Endothelial cell of umbilical vein (primary cell): ENCODE measurements around the gene COL9A3. TPM values are rescaled to one million over a fixed set of nuclear protein-coding genes. Genes with fewer than 3 reads are reported as not detected.

ENCODE experiments used
- Bru-seq: library from RNA; stranded (reverse); fragments of 400-500 nt; gene quantifications from one replicate; lab custom pipeline; 2021; lab: Mats Ljungman, UMichigan
- BruChase-seq, 2 experiments: library from RNA; stranded (reverse); fragments of 400-500 nt; gene quantifications; one replicate each; lab custom pipeline; 2021; lab: Mats Ljungman, UMichigan
- BruUV-seq: library from RNA; stranded (reverse); fragments of 400-500 nt; replicated peaks from 2 replicates; lab custom pipeline; 2021; lab: Mats Ljungman, UMichigan
- CTCF ChIA-PET: fragments of 300-600, 350-600 bp; sonication (Branson Sonifier 250); formaldehyde crosslinking; loops from one replicate; lab custom pipeline; 2021; ENCODE audit warnings: antibody characterized with exemption, inconsistent platforms; lab: Charles Lee
- POLR2A ChIA-PET: fragments of 300-600, 350-600 bp; sonication (Branson Sonifier 250); formaldehyde crosslinking; loops from one replicate; lab custom pipeline; 2021; ENCODE audit warnings: antibody characterized with exemption, inconsistent platforms; lab: Charles Lee
- DNase-seq: peaks from one replicate; pipeline ENCODE4 v3.0.0-alpha.2; 2011; ENCODE audit warnings: low read depth, low spot score
- FAIRE-seq: peaks from 2 replicates; lab custom pipeline; 2011; peaks lifted over from hg19 to GRCh38; lab: Jason Lieb, UNC
- H2AFZ ChIP-seq: 2 replicates; pipeline ENCODE4 v1.6.0; 2012; ENCODE audit warnings: low read depth, low read length, control low read depth, inconsistent platforms
- H3K27ac ChIP-seq: 2 replicates; pipeline ENCODE4 v1.5.1; 2011; ENCODE audit warnings: low read depth, mild to moderate bottlenecking, control low read depth, low read length, moderate library complexity; ENCODE audit not compliant: insufficient read depth
- H3K27me3 ChIP-seq, 2 experiments: 2 replicates each; pipeline versions ENCODE4 v1.6.0 to v1.6.1; 2011; ENCODE audit warnings: low read length in 2 of 2, mixed read lengths in 1 of 2; ENCODE audit not compliant: control insufficient read depth in 2 of 2, insufficient read depth in 2 of 2
- H3K36me3 ChIP-seq, 2 experiments: 2 replicates in 1 of 2; 3 replicates in 1 of 2; pipeline ENCODE4 v1.5.1; 2011; ENCODE audit warnings: low read length in 2 of 2, mild to moderate bottlenecking in 1 of 2, moderate library complexity in 1 of 2; ENCODE audit not compliant: control insufficient read depth in 2 of 2, insufficient read depth in 2 of 2; ENCODE audit errors: extremely low read depth in 1 of 2
- H3K4me1 ChIP-seq: 3 replicates; pipeline ENCODE4 v1.5.1; 2011; ENCODE audit warnings: mild to moderate bottlenecking, low read length; ENCODE audit not compliant: control insufficient read depth, insufficient read depth; ENCODE audit errors: extremely low read depth
- H3K4me2 ChIP-seq: 2 replicates; pipeline ENCODE4 v1.6.1; 2011; ENCODE audit warnings: low read length, control low read depth, mixed read lengths; ENCODE audit not compliant: insufficient read depth
- H3K4me3 ChIP-seq, 3 experiments: fragments of 200-600 bp in 1 of 3; sonication (generic), shearing (Covaris generic) in 1 of 3; replicated peaks in 1 of 3; 2 replicates each; pipeline ENCODE4 v1.5.1; 2011 to 2016; ENCODE audit warnings: control low read depth in 3 of 3, low read length in 3 of 3, mild to moderate bottlenecking in 2 of 3, inconsistent platforms in 1 of 3, low read depth in 1 of 3, moderate library complexity in 1 of 3; ENCODE audit not compliant: insufficient read depth in 1 of 3
- H3K79me2 ChIP-seq: 2 replicates; pipeline ENCODE4 v1.6.0; 2012; ENCODE audit warnings: low read length, inconsistent platforms; ENCODE audit not compliant: control insufficient read depth, insufficient read depth
- H3K9ac ChIP-seq: replicated peaks from 2 replicates; pipeline ENCODE3; 2011; ENCODE audit warnings: low read length, control low read depth; ENCODE audit not compliant: insufficient read depth; ENCODE audit errors: extremely low read depth
- H3K9me1 ChIP-seq: replicated peaks from 3 replicates; pipeline ENCODE4 v1.6.0; 2011; ENCODE audit warnings: mild to moderate bottlenecking, low read length; ENCODE audit not compliant: control insufficient read depth, insufficient read depth; ENCODE audit errors: extremely low read depth
- H3K9me3 ChIP-seq: replicated peaks from 2 replicates; pipeline ENCODE4 v1.5.1; 2012; ENCODE audit warnings: low read length, inconsistent platforms; ENCODE audit not compliant: control insufficient read depth, insufficient read depth
- H4K20me1 ChIP-seq: replicated peaks from 2 replicates; pipeline ENCODE3; 2011; ENCODE audit warnings: mild to moderate bottlenecking, low read length; ENCODE audit not compliant: control insufficient read depth, insufficient read depth; ENCODE audit errors: extremely low read depth
- CTCF ChIP-seq, 2 donors: IDR thresholded peaks; 1 replicate in 1 of 2; 2 replicates in 1 of 2; pipeline ENCODE4 v1.5.1; 2011; ENCODE audit warnings: low read length in 2 of 2, mild to moderate bottlenecking in 2 of 2, moderate library complexity in 2 of 2, control low read depth in 1 of 2, inconsistent platforms in 1 of 2, low read depth in 1 of 2; ENCODE audit not compliant: insufficient read depth in 1 of 2; ENCODE audit errors: extremely low read depth in 1 of 2
- EZH2 ChIP-seq: IDR thresholded peaks from 2 replicates; pipeline ENCODE4 v1.6.1; 2012; ENCODE audit warnings: borderline replicate concordance, low read depth, mild to moderate bottlenecking, moderate library complexity, low read length, inconsistent platforms; ENCODE audit not compliant: severe bottlenecking
- dilution Hi-C: fragments of 300-500 bp; cut with MboI; formaldehyde crosslinking; loops from one replicate; pipeline ENCODE4 v1.15.0; 2019; ENCODE audit warnings: low sequenced_read_pairs; ENCODE audit not compliant: extremely low pct_ligation_motif_present
- intact Hi-C: fragments of 100-400 bp; cut with micrococcal nuclease; formaldehyde crosslinking; loops from one replicate; pipeline ENCODE4 v1.10.0; 2022
- long read RNA-seq: library from polyadenylated mRNA; stranded (forward); transcript quantifications from one replicate; pipeline ENCODE4 v2.0.0, GENCODE V29; 2021
- polyA minus RNA-seq, 3 experiments: library from RNA; depleted of rRNA, polyadenylated mRNA; stranded (reverse); fragments of >200 nt; gene quantifications; 1 replicate in 1 of 3; 2 replicates in 2 of 3; pipeline ENCODE4 v1.2.3, GENCODE V29; 2011
- polyA plus RNA-seq, 4 experiments: library from polyadenylated mRNA; depleted of rRNA in 3 of 4; stranded (reverse) in 3 of 4; unstranded in 1 of 4; fragments of >200 nt; gene quantifications; 2 replicates each; pipeline versions ENCODE4 v1.2.1 to v1.2.3, GENCODE V29; 2011 to 2012; ENCODE audit warnings: missing spikeins in 1 of 4
- total RNA-seq: library from RNA; stranded (reverse); gene quantifications from 2 replicates; pipeline ENCODE4 v1.2.3, GENCODE V29; 2021

COL9A3 gene
- total RNA-seq = 0.60 and 0.76 TPM in 2 replicates
- 0.19 and 0.46 TPM in 2 replicates for polyA plus RNA-seq
- 0.23 and 0.32 TPM in 2 replicates for polyA plus RNA-seq (2011; cell fraction: cytosol; rRNA removed)
- polyA plus RNA-seq (2011; cell fraction: nucleus; rRNA removed) = 1.8 TPM in 2 replicates
- polyA plus RNA-seq (2012) = 0.41 and 1.8 TPM in 2 replicates
- 0.08 TPM in 1 of 2 replicates, not detected in the other for polyA minus RNA-seq
- 8.6 TPM for polyA minus RNA-seq (2011; cell fraction: cytosol; rRNA and poly(A)+ RNA removed)
- not detected in 2 replicates for polyA minus RNA-seq (2011; cell fraction: nucleus; rRNA and poly(A)+ RNA removed)
- Bru-seq, nascent RNA = percentile 7 among the genes with signal in this experiment
- percentile 4 among the genes with signal in this experiment for BruChase-seq, experiment 1, labeled RNA remaining after a 6-hour chase
- not detected for BruChase-seq, experiment 2, labeled RNA remaining after a 2-hour chase
- long read RNA-seq, partial matches to known transcripts = 1 of 4 reads
- long read RNA-seq, other reads (novel, unspliced or antisense) = 1 of 4 reads

GRCh38 chr20:62816884-62817873, at the start of gene COL9A3:
TSS of gene COL9A3 (plus strand) at chr20:62817050. CDS start at chr20:62817065, 15 bp downstream.
- Histone ChIP-seq H3K79me2 (no peaks in the 10 kb centered on the region), H4K20me1 (no peaks in the 10 kb centered on the region), H3K9me3 (no peaks in the 10 kb centered on the region), H3K36me3 (peaks cover 0 to 8% of the 10 kb centered on the region in 2 experiments), H3K4me2 (no peak within 1 kb of the TSS), H3K4me3 (no peak within 1 kb of the TSS), H3K9ac (no peak within 1 kb of the TSS), H3K27ac (no peak within 1 kb of the TSS), H3K27me3 (peaks cover 12 to 28% of the 10 kb centered on the region in 2 experiments), H3K9me1 (no peaks in the 10 kb centered on the region), H2AFZ (no peak within 1 kb of the TSS), H3K4me1 (peaks cover 18% of the 10 kb centered on the region)
- BruUV-seq = no TSS peak
- dilution Hi-C loops = no loop called here
- ChIA-PET CTCF (interaction anchor here (1.5 to 1.6 kb wide), 2 partner anchors 9 to 58 kb away, joined by 3 to 6 read pairs; no protein-coding TSS in a partner anchor), POLR2A (no interaction called here)
- intact Hi-C loops = no loop called here
- TF ChIP-seq CTCF (IDR thresholded peaks at IDR 0.05; ENCODE audit: extremely low read depth in 1 of 2, insufficient read depth in 1 of 2, low read depth in 1 of 2, low read length in 2 of 2) (no peak), EZH2 (peak; percentile 76)
- FAIRE-seq (no peak), DNase-seq (no peak)
